ENCODE data around the gene GPC6. TPM values are rescaled to one million over a fixed set of nuclear protein-coding genes. Genes with fewer than 3 reads are reported as not detected.

Gene GPC6
- polyA plus RNA-seq, 1 of the 3 experiments (the other 2 are of a cell fraction) = 6.7 TPM

DNA sequence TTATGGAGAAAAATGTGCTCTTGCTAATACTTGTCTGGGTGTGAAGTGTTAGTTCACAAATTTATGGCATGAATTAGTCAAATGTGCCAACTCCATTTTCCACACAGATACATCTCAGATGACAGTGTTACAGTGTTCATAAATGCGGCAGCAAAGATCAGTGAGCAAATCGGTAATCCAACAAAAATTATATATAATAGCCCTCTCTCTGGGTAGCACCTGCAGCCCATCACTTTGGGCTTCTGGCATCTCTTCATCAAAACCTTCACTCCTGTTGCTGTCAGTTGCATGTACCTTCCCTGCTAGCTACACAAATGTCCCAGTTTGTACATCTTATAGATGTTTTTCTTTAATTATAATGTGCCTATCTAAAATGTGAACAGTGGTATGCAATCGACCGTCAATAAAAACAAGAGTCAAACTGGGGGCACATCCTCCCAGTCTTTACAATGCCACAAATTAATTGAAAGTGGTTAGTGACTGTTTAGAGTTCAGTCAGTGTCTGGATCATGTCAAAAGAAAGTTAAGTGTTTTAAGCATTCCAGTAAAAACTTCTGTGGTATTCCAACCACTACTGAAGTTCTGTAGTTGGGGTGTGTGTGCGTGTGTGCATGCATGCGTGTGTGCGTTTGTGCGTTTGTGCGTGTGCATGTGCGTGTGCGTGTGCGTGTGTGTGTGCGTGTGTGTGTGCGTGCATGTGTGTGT lies 804.0 kb downstream of the GPC6 start:
- Histone ChIP-seq H3K9me3 (no peaks in the 10 kb centered on the region), H3K4me1 (ENCODE audit: control insufficient read depth in 1 of 2, insufficient read depth in 2 of 2, low read depth in 1 of 2, low read length in 1 of 2) (peaks cover 14 to 21% of the 10 kb centered on the region in 2 experiments; a peak in 3 of 4 replicates), H3K9ac (no peak overlapping the region), H3K27ac (ENCODE audit: low read depth in 2 of 2, low read length in 1 of 2) (no peak overlapping the region), H3K27me3 (ENCODE audit: insufficient read depth) (no peaks in the 10 kb centered on the region), H3K4me3 (ENCODE audit: low read depth in 2 of 2, low read length in 1 of 2) (no peak overlapping the region), H3K9me2 (no peaks in the 10 kb centered on the region), H3K4me2 (no peak overlapping the region), H2AFZ (ENCODE audit: low read depth) (no peak overlapping the region), H4K20me1 (ENCODE audit: insufficient read depth) (no peaks in the 10 kb centered on the region), H3K79me2 (ENCODE audit: insufficient read depth) (no peaks in the 10 kb centered on the region), H3F3A (replicated peaks; ENCODE audit: insufficient read depth) (no peaks in the 10 kb centered on the region), H3K36me3 (replicated peaks in 1 of 2; ENCODE audit: control insufficient read depth in 1 of 2, insufficient read depth in 2 of 2, low read length in 1 of 2) (no peaks in the 10 kb centered on the region)
- DNase-seq = no peak
- TF ChIP-seq POLR2AphosphoS5 (IDR thresholded peaks at IDR 0.05; ENCODE audit: low read depth, low read length) (no peak), TCF12 (IDR thresholded peaks at IDR 0.05) (peak; percentile 46; the same call in 1 of the 2 replicates), EP300 (IDR thresholded peaks at IDR 0.05; ENCODE audit: borderline replicate concordance in 1 of 2, low read depth in 1 of 2, low read length in 1 of 2) (0 out of 4 replicates have a peak, but pooled peaks of 1 of the 2 experiments have one; percentile 35)
- POLR2A ChIA-PET = no interaction called here
- 92% methylated on average over 14 of the region's 14 CpGs for WGBS (ENCODE audit: low lambda C conversion rate)
- CTCF ChIA-PET = no interaction called here

GRCh38 chr13:94031609-94032008 lies 805.0 kb downstream of the GPC6 start:
- Histone ChIP-seq H3K9me2 (no peaks in the 10 kb centered on the region), H3K9me3 (no peaks in the 10 kb centered on the region), H2AFZ (ENCODE audit: low read depth) (no peak overlapping the region), H3K27ac (ENCODE audit: low read depth in 2 of 2, low read length in 1 of 2) (no peak overlapping the region), H3K4me3 (ENCODE audit: low read depth in 2 of 2, low read length in 1 of 2) (no peak overlapping the region), H3K36me3 (replicated peaks in 1 of 2; ENCODE audit: control insufficient read depth in 1 of 2, insufficient read depth in 2 of 2, low read length in 1 of 2) (no peaks in the 10 kb centered on the region), H4K20me1 (ENCODE audit: insufficient read depth) (no peaks in the 10 kb centered on the region), H3K4me1 (ENCODE audit: control insufficient read depth in 1 of 2, insufficient read depth in 2 of 2, low read depth in 1 of 2, low read length in 1 of 2) (peaks cover 14 to 21% of the 10 kb centered on the region in 2 experiments; a peak in 3 of 4 replicates), H3K4me2 (no peak overlapping the region), H3K79me2 (ENCODE audit: insufficient read depth) (no peaks in the 10 kb centered on the region), H3K9ac (no peak overlapping the region), H3F3A (replicated peaks; ENCODE audit: insufficient read depth) (no peaks in the 10 kb centered on the region), H3K27me3 (ENCODE audit: insufficient read depth) (no peaks in the 10 kb centered on the region)
- 93% methylated on average over 3 of the region's 3 CpGs for WGBS (ENCODE audit: low lambda C conversion rate)
- no peak for DNase-seq
- ChIA-PET POLR2A (no interaction called here), CTCF (no interaction called here)
- TF ChIP-seq CHD2 (IDR thresholded peaks at IDR 0.05; ENCODE audit: low read length, partially characterized antibody) (no peak), FOXM1 (IDR thresholded peaks at IDR 0.05; ENCODE audit: low read depth) (no peak), CTCF (IDR thresholded peaks at IDR 0.05) (no peak), NRF1 (IDR thresholded peaks at IDR 0.05; ENCODE audit: low read depth, low read length) (no peak), GATA2 (CRISPR knock-in tag; IDR thresholded peaks at IDR 0.05) (no peak), SMC3 (IDR thresholded peaks at IDR 0.05; ENCODE audit: low read depth, low read length) (no peak), GABPA (IDR thresholded peaks at IDR 0.05; ENCODE audit: low read depth) (no peak), RAD21 (IDR thresholded peaks at IDR 0.05; ENCODE audit: low read length) (no peak), ELF1 (IDR thresholded peaks at IDR 0.05) (no peak), EP300 (IDR thresholded peaks at IDR 0.05; ENCODE audit: borderline replicate concordance in 1 of 2, low read depth in 1 of 2, low read length in 1 of 2) (no peak), YY1 (IDR thresholded peaks at IDR 0.05; ENCODE audit: low read depth) (no peak), NFIC (IDR thresholded peaks at IDR 0.05; ENCODE audit: borderline replicate concordance) (no peak), JUND (IDR thresholded peaks at IDR 0.05) (no peak), SIN3A (IDR thresholded peaks at IDR 0.05; ENCODE audit: borderline replicate concordance, low read depth, low read length) (no peak), RXRA (IDR thresholded peaks at IDR 0.05; ENCODE audit: borderline replicate concordance, low read depth) (no peak)
- TF ChIP-seq, protein P1, sequence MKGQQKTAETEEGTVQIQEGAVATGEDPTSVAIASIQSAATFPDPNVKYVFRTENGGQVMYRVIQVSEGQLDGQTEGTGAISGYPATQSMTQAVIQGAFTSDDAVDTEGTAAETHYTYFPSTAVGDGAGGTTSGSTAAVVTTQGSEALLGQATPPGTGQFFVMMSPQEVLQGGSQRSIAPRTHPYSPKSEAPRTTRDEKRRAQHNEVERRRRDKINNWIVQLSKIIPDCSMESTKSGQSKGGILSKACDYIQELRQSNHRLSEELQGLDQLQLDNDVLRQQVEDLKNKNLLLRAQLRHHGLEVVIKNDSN (IDR thresholded peaks at IDR 0.05; ENCODE audit: borderline replicate concordance, low read depth) = no peak
- TF ChIP-seq, protein P2, sequence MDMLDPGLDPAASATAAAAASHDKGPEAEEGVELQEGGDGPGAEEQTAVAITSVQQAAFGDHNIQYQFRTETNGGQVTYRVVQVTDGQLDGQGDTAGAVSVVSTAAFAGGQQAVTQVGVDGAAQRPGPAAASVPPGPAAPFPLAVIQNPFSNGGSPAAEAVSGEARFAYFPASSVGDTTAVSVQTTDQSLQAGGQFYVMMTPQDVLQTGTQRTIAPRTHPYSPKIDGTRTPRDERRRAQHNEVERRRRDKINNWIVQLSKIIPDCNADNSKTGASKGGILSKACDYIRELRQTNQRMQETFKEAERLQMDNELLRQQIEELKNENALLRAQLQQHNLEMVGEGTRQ (IDR thresholded peaks at IDR 0.05; ENCODE audit: borderline replicate concordance, low read depth, low read length) = no peak
- TF ChIP-seq, protein P3, sequence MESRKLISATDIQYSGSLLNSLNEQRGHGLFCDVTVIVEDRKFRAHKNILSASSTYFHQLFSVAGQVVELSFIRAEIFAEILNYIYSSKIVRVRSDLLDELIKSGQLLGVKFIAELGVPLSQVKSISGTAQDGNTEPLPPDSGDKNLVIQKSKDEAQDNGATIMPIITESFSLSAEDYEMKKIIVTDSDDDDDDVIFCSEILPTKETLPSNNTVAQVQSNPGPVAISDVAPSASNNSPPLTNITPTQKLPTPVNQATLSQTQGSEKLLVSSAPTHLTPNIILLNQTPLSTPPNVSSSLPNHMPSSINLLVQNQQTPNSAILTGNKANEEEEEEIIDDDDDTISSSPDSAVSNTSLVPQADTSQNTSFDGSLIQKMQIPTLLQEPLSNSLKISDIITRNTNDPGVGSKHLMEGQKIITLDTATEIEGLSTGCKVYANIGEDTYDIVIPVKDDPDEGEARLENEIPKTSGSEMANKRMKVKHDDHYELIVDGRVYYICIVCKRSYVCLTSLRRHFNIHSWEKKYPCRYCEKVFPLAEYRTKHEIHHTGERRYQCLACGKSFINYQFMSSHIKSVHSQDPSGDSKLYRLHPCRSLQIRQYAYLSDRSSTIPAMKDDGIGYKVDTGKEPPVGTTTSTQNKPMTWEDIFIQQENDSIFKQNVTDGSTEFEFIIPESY (IDR thresholded peaks at IDR 0.05; ENCODE audit: borderline replicate concordance, low read depth) = no peak
- TF ChIP-seq, protein P4, sequence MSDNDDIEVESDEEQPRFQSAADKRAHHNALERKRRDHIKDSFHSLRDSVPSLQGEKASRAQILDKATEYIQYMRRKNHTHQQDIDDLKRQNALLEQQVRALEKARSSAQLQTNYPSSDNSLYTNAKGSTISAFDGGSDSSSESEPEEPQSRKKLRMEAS (IDR thresholded peaks at IDR 0.05; ENCODE audit: low read depth) = no peak
- TF ChIP-seq, protein P5, sequence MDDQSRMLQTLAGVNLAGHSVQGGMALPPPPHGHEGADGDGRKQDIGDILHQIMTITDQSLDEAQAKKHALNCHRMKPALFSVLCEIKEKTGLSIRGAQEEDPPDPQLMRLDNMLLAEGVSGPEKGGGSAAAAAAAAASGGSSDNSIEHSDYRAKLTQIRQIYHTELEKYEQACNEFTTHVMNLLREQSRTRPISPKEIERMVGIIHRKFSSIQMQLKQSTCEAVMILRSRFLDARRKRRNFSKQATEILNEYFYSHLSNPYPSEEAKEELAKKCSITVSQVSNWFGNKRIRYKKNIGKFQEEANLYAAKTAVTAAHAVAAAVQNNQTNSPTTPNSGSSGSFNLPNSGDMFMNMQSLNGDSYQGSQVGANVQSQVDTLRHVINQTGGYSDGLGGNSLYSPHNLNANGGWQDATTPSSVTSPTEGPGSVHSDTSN (IDR thresholded peaks at IDR 0.05) = no peak
